HG02571 (cell line): ENCODE data around the gene RIC8B.

Source experiments
- ATAC-seq: cut with Tn5 transposase; IDR thresholded peaks from one replicate; pipeline ENCODE4 v1.9.1; 2021; ENCODE audit warnings: mild to moderate bottlenecking, moderate library complexity; ENCODE audit not compliant: unreplicated experiment

The RIC8B gene

GRCh38 chr12:106758349-106759110, 16.0 kb upstream of the RIC8B start:
- ATAC-seq = no peak

- ATAC-seq = no peak
Measured at GRCh38 chr12:106759526-106760183, 14.8 kb upstream of the RIC8B start.

- ATAC-seq = peak; percentile 97
Measured at GRCh38 chr12:106760184-106760531, 14.3 kb upstream of the RIC8B start.

- ATAC-seq = no peak
Measured at GRCh38 chr12:106764220-106764619, 10.3 kb upstream of the RIC8B start.

- no peak for ATAC-seq
Measured at GRCh38 chr12:106764738-106765137, 9.7 kb upstream of the RIC8B start.

GRCh38 chr12:106766393-106766826, 8.1 kb upstream of the RIC8B start:
- no peak for ATAC-seq

- ATAC-seq = no peak
Measured at GRCh38 chr12:106767206-106767605, 7.3 kb upstream of the RIC8B start.

GRCh38 chr12:106767954-106768822, 6.3 kb upstream of the RIC8B start:
- ATAC-seq = no peak

GRCh38 chr12:106769078-106769477, 5.4 kb upstream of the RIC8B start:
- no peak for ATAC-seq

- no peak for ATAC-seq
Measured at GRCh38 chr12:106769546-106769945, 4.9 kb upstream of the RIC8B start.

GRCh38 chr12:106771425-106771824, 3.1 kb upstream of the RIC8B start:
- ATAC-seq = no peak

- ATAC-seq = no peak
Measured at GRCh38 chr12:106773286-106774004, 1.0 kb upstream of the RIC8B start.

GRCh38 chr12:106774808-106775524, 484 bp downstream of the RIC8B start:
- no peak for ATAC-seq

GRCh38 chr12:106776897-106777296, 2.4 kb downstream of the RIC8B start:
- ATAC-seq = no peak

GRCh38 chr12:106780010-106780631, 5.6 kb downstream of the RIC8B start:
- no peak for ATAC-seq

GRCh38 chr12:106782619-106783018, 8.1 kb downstream of the RIC8B start:
- ATAC-seq = no peak

GRCh38 chr12:106783515-106783914, 9.0 kb downstream of the RIC8B start:
- ATAC-seq = no peak

GRCh38 chr12:106790020-106790419, 15.5 kb downstream of the RIC8B start:
- no peak for ATAC-seq

- ATAC-seq = no peak
Measured at GRCh38 chr12:106791531-106791930, 17.0 kb downstream of the RIC8B start.

GRCh38 chr12:106794369-106794768, 19.9 kb downstream of the RIC8B start:
- ATAC-seq = no peak
